ENCODE data around the gene DMD. TPM values are rescaled to one million over a fixed set of nuclear protein-coding genes. Genes with fewer than 3 reads are reported as not detected.

Gene DMD
- total and polyA plus RNA-seq, 2 donors (not counting 1 experiment from before 2014, with no cell fraction given) = 2.0 to 51.8 TPM

DNA sequence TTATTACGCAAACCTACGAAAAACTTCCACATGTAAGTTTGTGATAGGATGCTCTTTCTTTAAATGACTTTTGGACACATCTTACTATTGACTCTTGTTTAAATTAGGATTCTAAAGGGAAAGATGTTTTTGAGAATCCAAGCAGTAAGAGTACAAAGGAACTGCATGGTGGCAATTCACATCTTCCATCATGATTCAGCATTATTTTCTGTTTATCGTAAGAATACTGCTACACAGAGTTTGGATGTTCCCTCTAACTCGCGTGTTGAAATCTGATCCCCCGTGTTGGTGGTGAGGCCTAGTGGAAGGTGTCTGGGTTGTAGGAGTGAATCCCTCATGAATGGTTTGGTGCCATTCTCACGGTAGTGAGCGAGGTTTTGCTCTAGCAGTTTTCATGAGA is 1767.7 kb downstream of the DMD start:
- Histone ChIP-seq H3K79me2 (ENCODE audit: control insufficient read depth, insufficient read depth, low read length) (no peaks in the 10 kb centered on the region), H3K4me1 (ENCODE audit: control insufficient read depth in 2 of 2, insufficient read depth in 2 of 2, low read length in 2 of 2) (no peaks in the 10 kb centered on the region)
- POLR2A ChIA-PET = no interaction called here

DNA sequence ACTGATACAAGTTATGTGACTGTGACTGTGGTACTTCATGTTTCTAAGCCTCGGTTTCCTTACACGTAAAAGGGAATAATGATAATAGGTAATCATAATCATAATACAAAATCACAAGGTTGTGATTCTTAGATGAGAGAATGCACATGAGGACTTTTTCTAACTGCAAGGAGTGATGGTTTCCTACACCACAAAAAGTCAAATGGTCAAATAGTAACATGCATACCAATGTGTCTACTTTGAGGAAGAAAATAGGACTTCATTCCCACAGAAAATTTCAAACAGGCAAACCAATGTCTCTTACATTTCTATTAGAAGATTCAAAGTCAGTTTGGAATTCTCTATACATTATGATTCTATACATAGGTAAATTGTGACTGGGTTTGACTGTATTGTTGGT is 1770.8 kb downstream of the DMD start:
- Histone ChIP-seq H4K20me1 (ENCODE audit: control insufficient read depth, insufficient read depth, low read length, poor library complexity, severe bottlenecking) (no peaks in the 10 kb centered on the region), H3K79me2 (ENCODE audit: control insufficient read depth, insufficient read depth, low read length) (no peaks in the 10 kb centered on the region), H3K4me3 (ENCODE audit: control extremely low read depth in 1 of 5, extremely low read depth in 1 of 5, insufficient read depth in 1 of 5, low read depth in 2 of 5, low read length in 4 of 5) (no peak overlapping the region), H3K36me3 (replicated peaks in 1 of 2; ENCODE audit: control extremely low read depth in 1 of 2, control insufficient read depth in 1 of 2, extremely low read depth in 1 of 2, insufficient read depth in 2 of 2, low read length in 1 of 2) (no peaks in the 10 kb centered on the region), H3K27me3 (replicated peaks in 1 of 4; ENCODE audit: control extremely low read depth in 1 of 4, control insufficient read depth in 3 of 4, insufficient read depth in 4 of 4, low read length in 3 of 4) (no peaks in the 10 kb centered on the region), H3K4me2 (replicated peaks; ENCODE audit: low read depth, low read length, poor library complexity, severe bottlenecking) (no peak overlapping the region), H3K9me3 (ENCODE audit: control extremely low read depth in 1 of 3, control insufficient read depth in 2 of 3, insufficient read depth in 1 of 3, low read length in 2 of 3) (no peaks in the 10 kb centered on the region), H3K4me1 (ENCODE audit: control insufficient read depth in 2 of 2, insufficient read depth in 2 of 2, low read length in 2 of 2) (no peaks in the 10 kb centered on the region), H3K27ac (ENCODE audit: low read length in 2 of 2) (no peak overlapping the region), H2AFZ (ENCODE audit: insufficient read depth, low read depth, low read length, poor library complexity, severe bottlenecking) (no peak overlapping the region), H3K9ac (ENCODE audit: low read length) (no peak overlapping the region)
- DNase-seq (no peak), ATAC-seq (ENCODE audit: low read depth) (no peak)
- ChIA-PET CTCF (no interaction called here), POLR2A (no interaction called here)
- Mint-ChIP-seq H3K4me1 (no peaks in the 10 kb centered on the region), H3K27me3 (peaks cover 2% of the 10 kb centered on the region), H3K27ac (no peak overlapping the region), H3K9me3 (ENCODE audit: insufficient read depth) (no peaks in the 10 kb centered on the region), H3K4me3 (no peak overlapping the region)
- TF ChIP-seq EZH2 (IDR thresholded peaks at IDR 0.05; ENCODE audit: borderline replicate concordance, insufficient read depth, low read depth, low read length, poor library complexity, severe bottlenecking) = no peak
- TF ChIP-seq, protein P1, sequence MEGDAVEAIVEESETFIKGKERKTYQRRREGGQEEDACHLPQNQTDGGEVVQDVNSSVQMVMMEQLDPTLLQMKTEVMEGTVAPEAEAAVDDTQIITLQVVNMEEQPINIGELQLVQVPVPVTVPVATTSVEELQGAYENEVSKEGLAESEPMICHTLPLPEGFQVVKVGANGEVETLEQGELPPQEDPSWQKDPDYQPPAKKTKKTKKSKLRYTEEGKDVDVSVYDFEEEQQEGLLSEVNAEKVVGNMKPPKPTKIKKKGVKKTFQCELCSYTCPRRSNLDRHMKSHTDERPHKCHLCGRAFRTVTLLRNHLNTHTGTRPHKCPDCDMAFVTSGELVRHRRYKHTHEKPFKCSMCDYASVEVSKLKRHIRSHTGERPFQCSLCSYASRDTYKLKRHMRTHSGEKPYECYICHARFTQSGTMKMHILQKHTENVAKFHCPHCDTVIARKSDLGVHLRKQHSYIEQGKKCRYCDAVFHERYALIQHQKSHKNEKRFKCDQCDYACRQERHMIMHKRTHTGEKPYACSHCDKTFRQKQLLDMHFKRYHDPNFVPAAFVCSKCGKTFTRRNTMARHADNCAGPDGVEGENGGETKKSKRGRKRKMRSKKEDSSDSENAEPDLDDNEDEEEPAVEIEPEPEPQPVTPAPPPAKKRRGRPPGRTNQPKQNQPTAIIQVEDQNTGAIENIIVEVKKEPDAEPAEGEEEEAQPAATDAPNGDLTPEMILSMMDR (IDR thresholded peaks at IDR 0.05) = no peak
- intact Hi-C loops (cut with micrococcal nuclease) = no loop called here
- whole genome bisulfite sequencing (ENCODE audit: insufficient coverage) = no CpG with 5 or more reads among the region's 2 CpGs

More for the DNA sequence above, 1767.7 kb downstream of the DMD start:
- no peak overlapping the region for H3K4me3 Mint-ChIP-seq
- no CpG with 5 or more reads among the region's 8 CpGs for WGBS (ENCODE audit: insufficient coverage)
- no peak for DNase-seq
- Histone ChIP-seq H3K4me3 (ENCODE audit: control extremely low read depth in 1 of 5, extremely low read depth in 1 of 5, insufficient read depth in 1 of 5, low read depth in 2 of 5, low read length in 4 of 5) (no peak overlapping the region), H3K4me2 (replicated peaks; ENCODE audit: low read depth, low read length, poor library complexity, severe bottlenecking) (no peak overlapping the region), H3K36me3 (replicated peaks in 1 of 2; ENCODE audit: control extremely low read depth in 1 of 2, control insufficient read depth in 1 of 2, extremely low read depth in 1 of 2, insufficient read depth in 2 of 2, low read length in 1 of 2) (no peaks in the 10 kb centered on the region), H3K9ac (ENCODE audit: low read length) (no peak overlapping the region), H3K9me3 (ENCODE audit: control extremely low read depth in 1 of 3, control insufficient read depth in 2 of 3, insufficient read depth in 1 of 3, low read length in 2 of 3) (no peaks in the 10 kb centered on the region), H3K27me3 (replicated peaks in 1 of 4; ENCODE audit: control extremely low read depth in 1 of 4, control insufficient read depth in 3 of 4, insufficient read depth in 4 of 4, low read length in 3 of 4) (no peaks in the 10 kb centered on the region), H3K27ac (ENCODE audit: low read length in 2 of 2) (no peak overlapping the region), H4K20me1 (ENCODE audit: control insufficient read depth, insufficient read depth, low read length, poor library complexity, severe bottlenecking) (no peaks in the 10 kb centered on the region), H2AFZ (ENCODE audit: insufficient read depth, low read depth, low read length, poor library complexity, severe bottlenecking) (no peak overlapping the region)
- intact Hi-C loops (cut with micrococcal nuclease) = no loop called here
- H3K9me3 Mint-ChIP-seq (ENCODE audit: insufficient read depth) = no peaks in the 10 kb centered on the region
- no peak overlapping the region for H3K27ac Mint-ChIP-seq
- no peak for ATAC-seq (ENCODE audit: low read depth)
- CTCF ChIA-PET = no interaction called here
- H3K4me1 Mint-ChIP-seq = no peaks in the 10 kb centered on the region
- no peaks in the 10 kb centered on the region for H3K27me3 Mint-ChIP-seq
- TF ChIP-seq, protein P1 (IDR thresholded peaks at IDR 0.05) = no peak
- no peak for TF ChIP-seq EZH2 (IDR thresholded peaks at IDR 0.05; ENCODE audit: borderline replicate concordance, insufficient read depth, low read depth, low read length, poor library complexity, severe bottlenecking)
